NCI-H187 treated with DMSO at 0.1 percent for 48 hours (cell line): ENCODE data around the gene CBR3.

Experiments
- DNase-seq: peaks from one replicate; lab custom pipeline; 2025; lab: John Stamatoyannopoulos, UW

CBR3 gene

DNA sequence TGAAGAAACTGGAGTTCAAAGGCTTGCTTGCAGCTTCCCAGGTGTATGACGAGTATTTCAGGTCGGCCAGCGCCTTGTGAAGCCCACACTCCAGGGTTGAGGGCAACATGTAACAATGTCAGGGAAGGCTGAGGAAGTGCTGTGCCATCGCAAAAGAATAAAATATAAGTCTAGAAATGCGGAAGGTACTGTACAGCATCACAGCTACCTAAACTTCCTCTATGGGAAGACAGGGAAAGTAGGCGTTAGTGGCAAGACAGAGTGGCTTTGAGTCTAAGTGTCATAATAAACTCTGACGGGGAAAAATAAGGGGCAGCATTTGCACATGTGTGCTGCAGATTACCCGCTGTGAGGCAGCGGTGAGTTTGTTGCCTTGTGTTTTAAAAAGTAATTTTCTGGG, 50.6 kb downstream of the CBR3 start:
- no peak for DNase-seq

DNA sequence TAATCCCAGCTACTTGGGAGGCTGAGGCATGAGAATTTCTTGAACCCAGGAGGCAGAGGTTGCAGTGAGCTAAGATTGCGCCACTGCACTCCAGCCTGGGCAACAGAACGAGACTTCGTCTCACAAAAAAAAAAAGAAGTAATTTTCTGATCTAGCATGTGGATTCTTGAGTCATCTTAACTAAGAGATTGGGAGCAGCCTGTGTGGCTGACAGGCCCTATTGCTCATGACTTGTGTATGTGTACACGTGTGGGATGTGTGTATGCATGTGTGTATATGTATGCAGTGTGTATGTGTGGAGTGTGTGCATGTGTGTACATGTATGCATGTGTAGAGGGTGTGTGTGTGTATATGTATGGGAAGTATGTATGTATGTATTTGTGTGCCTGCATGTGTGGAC, 51.2 kb downstream of the CBR3 start:
- no peak for DNase-seq

DNA sequence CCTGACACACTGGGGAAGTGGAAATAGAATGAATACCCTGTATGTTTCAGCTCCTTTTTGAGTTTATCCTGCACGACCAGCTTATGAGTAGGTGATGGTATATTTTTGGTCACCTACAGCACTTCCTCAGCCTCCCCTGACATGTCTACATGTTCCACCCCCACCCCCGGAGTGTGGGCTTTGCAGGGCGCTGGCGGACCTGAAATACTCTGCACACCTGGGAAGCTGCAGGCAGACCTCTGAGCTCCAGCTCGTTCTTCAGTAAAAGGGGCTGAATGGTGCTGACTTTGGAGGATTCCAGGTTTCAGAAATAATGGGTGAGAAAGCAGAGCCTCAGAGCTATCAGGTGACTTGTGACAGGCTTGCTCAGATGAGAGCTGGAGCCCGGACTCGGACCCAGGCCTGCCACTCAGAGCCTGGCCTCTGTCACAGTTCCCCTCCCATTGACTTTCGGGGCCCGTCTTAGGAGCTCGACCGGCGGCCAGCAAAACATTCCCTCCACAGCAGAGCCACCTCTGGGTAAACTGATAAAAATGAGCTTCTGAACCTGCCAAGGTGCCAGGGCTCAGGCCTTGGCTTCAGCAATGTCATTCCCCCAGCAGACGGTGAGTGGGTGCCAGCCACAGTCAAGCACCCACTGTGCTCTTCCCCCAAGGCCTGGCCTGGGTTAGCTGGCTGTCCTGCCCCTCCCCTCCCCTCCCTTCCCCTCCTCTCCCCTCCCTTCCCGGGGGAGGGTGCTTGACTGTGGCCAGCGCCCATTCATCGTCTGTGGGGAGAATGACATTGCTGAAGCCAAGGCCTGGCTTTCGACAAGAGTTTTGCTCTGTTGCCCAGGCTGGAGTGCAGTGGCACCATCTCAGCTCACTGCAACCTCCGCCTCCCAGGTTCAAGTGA, 51.9 kb downstream of the CBR3 start:
- no peak for DNase-seq

DNA sequence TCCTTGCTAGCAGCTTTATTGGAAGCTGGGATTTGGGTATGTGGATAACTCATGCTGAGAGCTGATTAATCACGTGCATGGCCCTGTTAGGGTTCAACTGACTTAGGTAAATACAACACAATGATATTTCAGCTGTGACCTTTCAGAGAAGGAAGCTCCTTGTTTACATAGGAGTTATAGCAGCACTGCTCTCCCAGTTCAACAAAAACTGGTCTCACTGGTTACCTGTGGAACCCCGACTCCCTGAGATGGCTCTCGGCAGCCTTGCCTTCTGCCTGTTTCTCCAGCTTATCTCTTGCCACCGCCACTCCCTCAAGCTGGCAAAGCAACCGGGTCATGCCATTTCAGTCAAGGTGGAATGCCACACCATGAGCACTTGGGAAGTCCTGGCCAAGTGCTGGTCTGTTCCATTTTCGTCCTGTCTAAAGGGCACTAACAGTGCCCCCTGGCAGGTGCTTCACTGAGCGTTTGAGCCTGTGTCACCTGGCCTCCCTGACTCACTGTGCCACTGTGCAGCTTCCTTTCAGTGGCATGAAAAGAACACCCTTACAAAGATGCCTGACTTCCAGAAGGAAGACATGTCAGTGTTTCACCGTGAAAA, 53.3 kb downstream of the CBR3 start:
- DNase-seq, result no peak

DNA sequence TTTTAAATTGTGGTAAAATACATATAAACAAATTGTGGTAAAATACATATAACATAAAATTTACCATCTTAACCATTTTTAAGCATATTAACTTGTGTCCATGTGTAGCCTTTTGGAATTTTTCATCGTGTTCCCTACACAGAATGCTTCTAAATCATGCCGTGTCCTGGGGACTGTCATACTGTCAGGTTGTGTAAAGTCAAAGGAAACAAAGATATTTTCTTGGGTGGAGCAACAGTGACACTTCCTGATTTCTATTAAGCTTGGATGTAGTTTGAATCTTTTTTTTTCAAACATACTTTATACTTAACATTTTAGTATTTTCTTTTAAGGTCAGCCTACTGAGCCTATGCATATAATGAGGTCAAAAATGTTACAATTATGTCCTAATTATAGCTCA, 54.1 kb downstream of the CBR3 start:
- no peak for DNase-seq

DNA sequence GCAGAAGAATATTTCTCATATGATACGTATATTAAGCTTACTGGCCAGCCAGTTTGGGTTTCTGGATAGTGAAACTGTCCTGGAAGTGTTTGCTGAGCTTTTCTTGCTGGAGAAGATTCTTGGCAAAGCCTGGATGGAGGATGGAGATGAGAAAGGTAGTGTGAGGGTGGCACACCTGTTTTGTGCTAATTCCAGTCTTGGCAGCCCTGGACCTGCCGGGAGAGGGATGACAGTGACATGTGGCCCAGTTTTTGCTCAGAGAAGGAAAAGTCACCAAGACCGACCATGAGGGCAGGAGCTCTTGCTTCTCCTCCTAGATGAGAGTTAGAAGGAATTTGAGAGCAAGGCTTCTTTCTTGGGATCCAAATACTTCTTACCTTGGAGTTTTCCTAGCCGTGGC, 55.9 kb downstream of the CBR3 start:
- DNase-seq, result no peak

DNA sequence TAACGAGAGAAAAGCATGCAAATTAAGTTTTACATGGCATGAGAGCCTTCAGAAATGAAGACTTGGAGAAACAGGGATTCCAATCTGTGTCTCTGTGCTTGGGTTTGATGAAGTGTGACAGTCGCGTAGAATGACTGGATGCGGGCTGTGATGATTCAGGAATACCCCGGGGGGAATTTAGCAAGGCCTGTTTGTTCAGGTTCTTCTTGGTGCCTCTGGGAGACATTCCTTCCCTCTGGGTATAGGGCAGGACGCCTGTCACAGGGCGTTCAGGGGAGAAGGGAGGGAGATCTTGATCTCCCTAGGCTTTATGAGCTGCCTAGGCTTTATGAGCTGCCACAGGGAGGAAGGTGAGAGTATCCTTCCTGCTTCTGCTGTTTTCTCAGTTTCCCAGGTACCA, 58.3 kb downstream of the CBR3 start:
- no peak for DNase-seq

DNA sequence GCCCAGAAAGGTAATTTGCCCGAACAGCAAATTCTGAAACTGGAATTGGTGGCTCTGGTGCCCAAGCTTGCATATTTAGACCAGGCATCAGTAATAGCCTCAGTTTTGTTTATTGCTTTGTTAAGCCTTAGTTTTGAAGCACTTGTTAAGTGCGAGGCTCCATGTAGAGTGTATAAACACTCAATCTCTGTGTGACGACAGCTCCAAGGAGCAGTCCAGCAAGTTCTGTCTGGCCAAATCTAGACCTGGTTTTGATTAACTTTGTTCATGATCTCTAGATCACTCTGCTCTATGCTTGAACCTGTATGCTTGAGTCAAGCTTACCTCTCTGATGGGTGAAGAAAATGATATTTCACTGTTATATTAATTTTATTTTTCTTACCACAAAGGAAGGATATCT, 59.1 kb downstream of the CBR3 start:
- no peak for DNase-seq

DNA sequence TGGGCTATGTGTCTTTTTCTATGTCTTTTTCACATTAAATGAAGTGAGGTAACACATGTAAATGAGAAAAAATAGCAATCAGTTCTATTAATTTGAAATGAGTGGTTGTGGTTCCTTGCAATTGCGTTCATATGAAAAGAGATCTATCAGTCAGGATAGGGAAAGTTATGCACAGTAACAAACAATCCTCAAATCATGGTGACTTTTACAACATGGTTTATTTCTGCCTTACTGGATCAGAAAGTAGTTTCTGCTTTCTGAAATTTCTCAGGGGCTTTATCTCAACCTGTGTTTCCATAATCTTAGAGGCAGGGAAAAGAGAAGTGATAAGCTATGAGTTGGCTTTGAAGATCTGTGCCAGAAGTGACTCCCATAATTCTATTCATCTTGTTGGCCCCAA, 60.7 kb downstream of the CBR3 start:
- no peak for DNase-seq
